Activated T-helper 1 cell treated with Interleukin-2 at 50 U/mL for 16 hours (primary cell): ENCODE measurements around the gene NMNAT1.
"Not testable (repeated sequence)": the region's sequence is repeated elsewhere in the genome, so short reads cannot be mapped to it uniquely, and the experiment has no call there.

Experiments used
- DNase-seq: peaks from one replicate; pipeline ENCODE4 v3.0.0-alpha.2; 2020; ENCODE audit warnings: low read depth

NMNAT1 gene

DNA sequence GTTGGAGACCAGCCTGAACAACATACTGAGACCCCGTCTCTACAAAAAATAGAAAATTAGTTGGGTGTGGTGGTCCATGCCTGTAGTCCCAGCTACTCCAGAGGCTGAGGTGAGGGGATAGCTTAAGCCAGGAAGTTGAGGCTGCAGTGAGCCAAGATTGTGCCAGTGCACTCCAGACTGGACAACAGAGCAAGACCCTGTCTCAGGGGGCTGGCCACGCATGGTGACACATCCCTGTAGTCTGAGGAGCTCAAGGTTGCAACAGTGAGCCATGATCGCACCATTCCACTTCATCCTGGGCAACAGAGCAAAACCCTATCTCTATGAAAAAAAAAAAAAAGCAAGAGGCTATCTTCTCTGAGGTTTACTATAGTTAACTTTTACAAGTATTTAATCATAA, 76.8 kb downstream of the NMNAT1 start:
- no peak for DNase-seq

DNA sequence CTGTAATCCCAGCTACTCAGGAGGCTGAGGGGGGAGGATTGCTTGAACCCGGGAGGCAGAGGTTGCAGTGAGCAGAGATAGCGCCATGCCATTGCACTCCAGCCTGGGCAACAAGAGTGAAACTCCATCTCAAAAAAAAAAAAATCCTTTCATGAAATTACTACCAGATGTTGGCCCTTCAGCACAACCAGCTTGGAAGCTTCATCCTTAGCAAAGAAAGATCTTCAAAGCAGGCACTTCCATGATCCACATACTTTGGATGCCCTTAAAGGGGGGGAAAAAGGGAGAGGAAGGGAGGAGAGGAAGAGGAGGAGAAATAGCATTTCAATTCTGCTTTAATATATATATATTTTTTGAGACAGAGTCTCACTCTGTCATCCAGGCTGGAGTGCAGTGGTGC, 77.4 kb downstream of the NMNAT1 start:
- not testable (repeated sequence) for DNase-seq

DNA sequence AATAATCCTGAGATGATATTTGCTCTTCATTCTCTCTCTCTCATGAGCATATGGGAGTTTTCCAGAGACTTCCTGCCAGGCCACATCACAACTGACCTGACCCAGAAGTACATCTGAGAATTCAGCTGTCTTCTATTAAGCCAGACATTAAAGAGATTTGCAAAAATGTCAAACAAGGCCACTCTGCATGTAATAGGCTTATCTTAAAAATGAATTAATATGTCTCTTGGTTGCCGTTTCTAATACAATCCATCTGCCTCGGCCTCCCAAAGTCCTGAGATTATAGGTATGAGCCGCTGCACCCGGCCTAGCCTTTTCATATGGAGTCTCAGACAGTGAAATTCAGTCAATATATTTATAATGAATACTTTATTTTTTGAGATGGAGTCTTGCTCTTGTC, 78.7 kb downstream of the NMNAT1 start:
- DNase-seq: not testable (repeated sequence)

DNA sequence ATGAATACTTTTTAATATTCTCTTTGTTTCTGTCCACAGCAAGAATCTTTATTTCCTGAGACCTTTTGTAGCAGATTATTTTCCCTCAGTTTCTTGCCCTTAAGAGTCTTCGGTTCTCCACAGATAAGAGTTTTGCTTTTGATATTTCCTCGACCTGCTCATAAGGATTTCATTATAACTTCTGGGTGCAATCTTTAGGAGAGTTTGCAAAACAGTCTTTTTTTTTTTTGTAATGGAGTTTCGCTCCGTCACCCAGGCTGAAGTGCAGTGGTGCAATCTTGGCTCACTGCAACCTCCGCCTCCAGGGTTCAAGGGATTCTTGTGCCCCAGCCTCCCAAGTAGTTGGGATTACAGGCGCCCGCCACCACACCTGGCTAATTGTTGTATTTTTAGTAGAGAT, 79.4 kb downstream of the NMNAT1 start:
- no peak for DNase-seq

DNA sequence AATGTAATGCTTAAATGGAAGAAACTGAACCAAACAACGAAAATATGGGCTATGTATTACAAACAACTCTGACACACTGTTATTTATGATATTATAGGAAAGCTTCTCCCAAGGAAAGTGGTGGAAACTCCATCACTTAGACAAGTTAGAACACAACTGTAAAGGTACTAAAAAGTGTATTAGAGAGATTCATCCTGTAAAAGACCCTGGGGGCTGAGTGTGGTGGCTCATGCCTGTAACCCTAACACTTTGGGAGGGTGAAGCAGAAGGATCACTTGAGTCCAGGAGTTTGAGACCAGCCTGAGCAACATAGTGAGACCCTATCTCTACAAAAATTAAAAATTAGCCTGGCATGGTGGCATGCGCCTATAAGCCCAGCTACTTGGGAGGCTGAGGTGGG, 82.1 kb downstream of the NMNAT1 start:
- DNase-seq: no peak

DNA sequence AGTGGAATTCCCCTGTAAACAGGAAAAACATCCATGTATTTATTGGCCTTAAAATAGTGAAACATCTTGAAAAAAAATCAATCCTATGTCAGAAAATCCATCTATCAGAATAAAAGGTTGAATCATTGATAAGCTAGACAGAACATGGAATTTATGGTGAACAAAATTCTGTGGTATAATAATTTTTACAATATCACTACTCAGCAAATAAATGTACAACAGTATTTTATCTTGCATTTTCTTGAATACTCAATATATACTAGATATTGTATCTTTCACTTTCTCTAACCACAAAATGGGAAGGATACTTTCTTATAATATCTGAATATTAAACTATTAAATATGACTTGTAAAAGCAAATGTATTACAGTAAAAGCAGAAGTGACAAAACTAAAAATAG, 83.8 kb downstream of the NMNAT1 start:
- no peak for DNase-seq

DNA sequence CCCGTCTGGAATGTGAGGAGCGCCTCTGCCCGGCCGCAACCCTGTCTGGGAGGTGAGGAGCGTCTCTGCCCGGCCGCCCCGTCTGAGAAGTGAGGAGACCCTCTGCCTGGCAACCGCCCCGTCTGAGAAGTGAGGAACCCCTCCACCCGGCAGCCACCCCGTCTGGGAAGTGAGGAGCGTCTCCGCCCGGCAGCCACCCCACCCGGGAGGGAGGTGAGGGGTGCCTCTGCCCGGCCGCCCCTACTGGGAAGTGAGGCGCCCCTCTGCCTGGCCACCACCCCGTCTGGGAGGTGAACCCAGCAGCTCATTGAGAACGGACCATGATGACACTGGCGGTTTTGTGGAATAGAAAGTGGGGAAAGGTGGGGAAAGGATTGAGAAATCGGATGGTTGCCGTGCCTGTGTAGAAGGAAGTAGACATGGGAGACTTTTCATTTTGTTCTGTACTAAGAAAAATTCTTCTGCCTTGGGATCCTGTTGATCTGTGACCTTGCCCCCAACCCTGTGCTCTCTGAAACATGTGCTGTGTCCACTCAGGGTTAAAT, 85.8 kb downstream of the NMNAT1 start:
- DNase-seq: not testable (repeated sequence)

DNA sequence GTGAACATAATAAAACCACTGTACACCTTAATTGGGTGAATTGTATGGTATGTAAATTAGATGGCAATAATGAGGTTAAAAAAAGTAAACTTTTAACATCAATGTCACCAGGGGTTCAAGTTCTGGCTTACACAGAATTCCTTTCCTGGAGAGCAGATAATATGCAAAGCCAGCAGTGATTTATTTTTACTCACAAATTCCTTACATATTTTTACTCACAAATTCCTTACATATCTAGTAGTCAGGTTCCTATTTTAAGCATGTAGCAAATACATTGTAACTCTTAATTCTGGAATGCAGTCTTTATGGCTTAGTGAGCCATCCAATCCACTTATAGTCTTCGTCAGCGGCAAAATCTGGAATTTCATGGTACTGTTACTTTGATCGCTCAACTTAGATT, 88.2 kb downstream of the NMNAT1 start:
- no peak for DNase-seq

DNA sequence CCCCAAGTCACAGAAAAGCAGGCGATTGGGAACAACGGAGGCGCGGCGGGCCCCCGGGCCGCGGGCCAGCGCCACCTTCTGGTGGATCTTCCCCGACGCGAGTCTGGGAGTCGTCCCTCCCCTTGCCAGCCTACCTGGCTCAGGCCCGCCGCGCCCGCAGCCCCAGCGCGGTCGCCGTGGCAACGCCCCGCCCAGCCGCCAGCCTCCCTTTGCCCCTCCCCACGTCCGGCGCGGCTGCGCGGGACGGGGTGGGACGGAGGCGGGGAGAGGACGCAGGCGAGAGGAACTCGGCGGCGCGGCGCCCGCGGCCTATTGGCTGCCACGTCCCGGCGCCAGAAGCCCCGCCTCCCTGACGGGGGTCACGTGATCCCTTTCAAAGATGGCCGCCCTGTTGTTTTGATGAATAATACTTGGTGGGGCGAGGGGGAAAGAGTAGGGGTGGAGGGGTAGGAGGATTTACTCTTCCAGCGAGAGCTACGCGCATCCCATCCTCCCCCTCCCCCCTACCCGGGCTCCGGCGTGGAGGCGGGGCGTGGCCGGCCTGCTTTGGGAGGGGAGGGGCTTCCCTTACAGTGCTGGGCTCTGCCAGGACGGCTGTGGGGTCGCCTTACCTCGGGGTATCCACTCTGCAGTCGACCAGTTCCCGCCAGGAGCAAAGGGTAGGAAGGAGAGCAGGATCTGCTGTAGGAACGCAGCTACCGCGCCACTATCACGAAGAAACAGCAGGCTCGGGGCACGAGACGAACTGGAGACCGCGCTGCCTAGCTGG, 89.5 kb downstream of the NMNAT1 start, which contains the start of gene UBE4B:
TSS of gene UBE4B (plus strand) at position 369 of the 769 bp plus-strand sequence. CDS start 713 bp downstream, outside the sequence.
- peak; percentile 99 for DNase-seq

DNA sequence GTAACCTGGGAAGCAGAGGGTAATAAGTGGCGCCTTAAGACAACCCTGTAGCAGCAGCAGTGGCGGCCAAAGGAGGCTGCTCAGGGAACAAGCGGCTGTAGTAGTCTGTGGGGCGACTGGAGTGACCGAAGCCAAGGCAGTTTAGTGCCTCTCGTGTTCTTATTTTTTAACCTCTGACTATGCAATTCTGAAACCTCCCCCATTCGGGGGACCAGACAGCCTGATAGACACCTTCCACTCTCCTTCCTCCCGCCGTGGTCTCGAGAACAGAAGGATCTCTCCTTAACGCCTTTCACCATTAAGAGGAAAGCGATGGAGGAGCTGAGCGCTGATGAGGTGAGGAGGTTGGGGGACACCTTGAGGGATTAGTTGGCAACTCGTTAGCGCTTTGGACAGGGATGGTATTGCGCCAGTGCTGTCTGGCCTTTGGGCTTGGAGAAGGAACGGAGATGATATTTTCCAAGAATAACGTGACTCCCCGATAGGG, 90.1 kb downstream of the NMNAT1 start:
- no peak for DNase-seq
